ENCODE data around the gene LINGO4.
A peak's percentile ranks its signal among the peaks of the same experiment; 100 is the strongest.

LINGO4 gene

DNA sequence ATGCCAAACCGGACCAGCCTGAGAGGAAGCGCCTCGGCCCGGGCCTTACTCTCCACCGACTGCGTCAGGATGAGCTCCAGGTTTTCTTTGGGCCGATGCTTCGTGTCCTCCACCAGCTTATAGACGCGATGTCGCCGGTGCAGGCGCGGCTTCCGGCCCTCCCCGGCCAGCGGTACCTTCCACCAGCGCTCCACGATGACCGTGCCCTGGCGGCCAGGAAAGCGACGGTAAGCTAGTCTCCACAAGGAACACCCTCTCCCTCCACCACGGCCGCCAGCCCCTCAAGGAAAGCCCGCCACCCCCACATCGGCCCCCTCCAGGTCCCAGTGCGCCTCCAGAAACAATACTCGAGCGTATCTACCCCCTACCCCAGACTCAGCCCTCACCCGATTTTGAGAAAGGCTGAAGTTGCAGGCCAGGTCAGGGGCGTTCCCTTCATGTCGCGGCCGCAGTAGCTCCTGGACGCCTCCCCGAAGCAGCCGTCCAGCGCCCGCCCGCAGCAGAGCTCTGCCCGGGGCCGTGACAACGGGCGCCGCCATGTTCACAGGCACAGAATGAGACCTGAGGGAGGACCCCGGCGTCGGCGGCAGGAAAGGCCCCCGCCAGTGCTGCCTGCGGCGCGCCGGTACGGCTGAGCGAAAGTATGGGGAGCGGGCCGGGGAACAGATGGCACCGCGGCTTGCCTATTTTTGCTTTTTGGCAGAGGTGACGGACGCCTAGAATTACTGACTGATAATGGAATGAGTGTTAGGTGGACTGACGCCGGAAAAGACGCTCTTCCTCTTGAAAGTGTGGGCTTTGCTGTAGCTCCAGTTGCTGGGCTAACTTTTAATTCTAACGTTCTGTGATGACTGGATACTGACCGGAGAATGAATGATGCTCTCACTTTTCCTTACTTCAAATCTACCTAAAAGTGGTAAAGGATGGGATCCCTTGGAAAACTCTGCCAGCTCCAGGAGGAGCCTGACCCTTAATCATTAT is 42.0 kb downstream of the LINGO4 start, which contains the start of gene MRPL9:
Gene MRPL9 (minus strand): TSS at position 556 of the 981 bp plus-strand sequence. CDS start 17 bp downstream, at position 539.
- DNase-seq (ENCODE audit: low spot score in 2 of 2) = peak; percentile 69 to 79

GRCh38 chr1:151760597-151761385 is 44.4 kb downstream of the LINGO4 start:
- Mint-ChIP-seq H3K4me3 (no peak overlapping the region), H3K27me3 (no peaks in the 10 kb centered on the region), H3K9me3 (no peaks in the 10 kb centered on the region), H3K27ac (ENCODE audit: low read depth) (no peak overlapping the region), H3K4me1 (peaks cover 30% of the 10 kb centered on the region), H3K36me3 (ENCODE audit: insufficient read depth) (peaks cover 57% of the 10 kb centered on the region)
- ATAC-seq (replicated peaks; ENCODE audit: extremely low read depth, poor library complexity, severe bottlenecking) (no peak), DNase-seq (ENCODE audit: low spot score in 2 of 2) (no peak)

More for the DNA sequence above, 42.0 kb downstream of the LINGO4 start, which contains the start of gene MRPL9:
- peak; percentile 99 for ATAC-seq (replicated peaks; ENCODE audit: extremely low read depth, poor library complexity, severe bottlenecking)
- H3K9me3 Mint-ChIP-seq = no peaks in the 10 kb centered on the region
- peak within 1 kb of the TSS; percentile 91 for H3K4me3 Mint-ChIP-seq
- no peaks in the 10 kb centered on the region for H3K27me3 Mint-ChIP-seq
- H3K36me3 Mint-ChIP-seq (ENCODE audit: insufficient read depth) = peaks cover 49% of the 10 kb centered on the region
- peaks cover 25% of the 10 kb centered on the region for H3K4me1 Mint-ChIP-seq
- peak within 1 kb of the TSS; percentile 98 for H3K27ac Mint-ChIP-seq (ENCODE audit: low read depth)

- no peak overlapping the region for H3K27ac Mint-ChIP-seq (ENCODE audit: low read depth)
- H3K36me3 Mint-ChIP-seq (ENCODE audit: insufficient read depth) = peaks cover 57% of the 10 kb centered on the region
- no peak for ATAC-seq (replicated peaks; ENCODE audit: extremely low read depth, poor library complexity, severe bottlenecking)
- no peaks in the 10 kb centered on the region for H3K27me3 Mint-ChIP-seq
- DNase-seq (ENCODE audit: low spot score in 2 of 2) = no peak
- no peaks in the 10 kb centered on the region for H3K9me3 Mint-ChIP-seq
- H3K4me1 Mint-ChIP-seq = peaks cover 26% of the 10 kb centered on the region
- no peak overlapping the region for H3K4me3 Mint-ChIP-seq
Observed at GRCh38 chr1:151759241-151759640, 46.0 kb downstream of the LINGO4 start.

- Mint-ChIP-seq H3K4me3 (no peak overlapping the region), H3K4me1 (peaks cover 5% of the 10 kb centered on the region), H3K27me3 (no peaks in the 10 kb centered on the region), H3K36me3 (ENCODE audit: insufficient read depth) (peaks cover 35% of the 10 kb centered on the region), H3K9me3 (no peaks in the 10 kb centered on the region), H3K27ac (ENCODE audit: low read depth) (no peak overlapping the region)
- no peak for ATAC-seq (replicated peaks; ENCODE audit: extremely low read depth, poor library complexity, severe bottlenecking)
- DNase-seq (ENCODE audit: low spot score in 2 of 2) = no peak
Observed at GRCh38 chr1:151756291-151756690, 48.9 kb downstream of the LINGO4 start.

Data from central memory CD8-positive, alpha-beta T cell (primary cell).